Tibial artery (tissue), 4 donors: ENCODE results near the gene CHEK2.
A peak's percentile ranks its signal among the peaks of the same experiment; 100 is the strongest.

Source experiments
- DNase-seq, 2 donors: peaks; one replicate each; pipeline ENCODE4 v3.0.0-alpha.2; 2019
- H3K27ac ChIP-seq, 2 donors: fragments of 200-600 bp; sonication (generic) in 1 of 2; 1 replicate in 1 of 2; 2 replicates in 1 of 2; pipeline ENCODE4 v1.5.1; 2018 to 2019; ENCODE audit warnings: mild to moderate bottlenecking in 1 of 2
- H3K27me3 ChIP-seq, 2 donors: fragments of 200-600 bp; sonication (generic) in 1 of 2; one replicate each; pipeline versions ENCODE4 v1.5.1 to v1.6.0; 2016 to 2019
- H3K36me3 ChIP-seq, 3 donors: fragments of 200-600 bp; sonication (generic) in 2 of 3; one replicate each; pipeline ENCODE4 v1.5.1; 2016 to 2019; ENCODE audit warnings: mild to moderate bottlenecking in 2 of 3
- H3K4me1 ChIP-seq, 4 donors: fragments of 200-600 bp; sonication (generic) in 2 of 4; 1 replicate in 3 of 4; 2 replicates in 1 of 4; pipeline ENCODE4 v1.5.1; 2016 to 2019
- H3K4me3 ChIP-seq, 2 donors: fragments of 200-600 bp; sonication (generic) in 1 of 2; 1 replicate in 1 of 2; 2 replicates in 1 of 2; pipeline ENCODE4 v1.5.1; 2018 to 2019; ENCODE audit warnings: mild to moderate bottlenecking in 2 of 2
- H3K9me3 ChIP-seq, 3 donors: fragments of 200-600 bp; sonication (generic) in 1 of 3; one replicate each; pipeline ENCODE4 v1.5.1; 2016 to 2019
- intact Hi-C: fragments of 100-400 bp; cut with DNase I; formaldehyde crosslinking; loops from one replicate; pipeline ENCODE4 v1.15.0; 2023; ENCODE audit warnings: low total_unique reads
- TF ChIP-seq, protein P1 (sequence below), 2 experiments: fragments of 200-600 bp in 1 of 2; fragments of 450-650 bp in 1 of 2; IDR thresholded peaks; one replicate each; pipeline ENCODE4 v1.5.1; 2017 to 2019; ENCODE audit warnings: antibody characterized with exemption in 2 of 2, mild to moderate bottlenecking in 1 of 2, moderate library complexity in 1 of 2

The CHEK2 gene

GRCh38 chr22:28779833-28780232 lies 38.2 kb upstream of the CHEK2 start:
- no peak overlapping the region for H3K27ac ChIP-seq
- intact Hi-C loops: no loop called here

DNA sequence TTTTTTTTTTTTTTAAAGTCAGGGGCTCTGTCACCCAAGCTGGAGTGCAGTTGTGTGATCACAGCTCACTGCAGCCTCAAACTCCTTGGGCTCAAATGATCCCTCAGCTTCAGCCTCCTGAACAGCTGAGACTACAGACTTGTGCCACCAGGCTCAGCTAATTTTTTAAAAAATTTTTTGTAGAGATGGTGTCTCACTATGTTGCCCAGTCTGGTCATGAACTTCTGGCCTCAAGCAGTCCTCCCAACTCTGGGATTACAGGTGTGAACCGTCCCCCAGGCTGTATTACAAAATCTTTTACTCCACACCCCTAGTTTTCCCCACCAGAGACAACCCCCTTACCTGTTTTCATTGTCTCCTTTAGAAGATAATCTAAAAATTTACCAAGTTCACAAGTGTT lies 32.8 kb upstream of the CHEK2 start:
- intact Hi-C loops: no loop called here
- H3K36me3 ChIP-seq: peaks cover 7 to 32% (median 22%) of the 10 kb centered on the region in 3 donors
- peak overlapping the region in 1 of 2 donors; percentile 96 for H3K27ac ChIP-seq
- H3K27me3 ChIP-seq: no peaks in the 10 kb centered on the region
- no peaks in the 10 kb centered on the region for H3K9me3 ChIP-seq
- TF ChIP-seq, protein P1, sequence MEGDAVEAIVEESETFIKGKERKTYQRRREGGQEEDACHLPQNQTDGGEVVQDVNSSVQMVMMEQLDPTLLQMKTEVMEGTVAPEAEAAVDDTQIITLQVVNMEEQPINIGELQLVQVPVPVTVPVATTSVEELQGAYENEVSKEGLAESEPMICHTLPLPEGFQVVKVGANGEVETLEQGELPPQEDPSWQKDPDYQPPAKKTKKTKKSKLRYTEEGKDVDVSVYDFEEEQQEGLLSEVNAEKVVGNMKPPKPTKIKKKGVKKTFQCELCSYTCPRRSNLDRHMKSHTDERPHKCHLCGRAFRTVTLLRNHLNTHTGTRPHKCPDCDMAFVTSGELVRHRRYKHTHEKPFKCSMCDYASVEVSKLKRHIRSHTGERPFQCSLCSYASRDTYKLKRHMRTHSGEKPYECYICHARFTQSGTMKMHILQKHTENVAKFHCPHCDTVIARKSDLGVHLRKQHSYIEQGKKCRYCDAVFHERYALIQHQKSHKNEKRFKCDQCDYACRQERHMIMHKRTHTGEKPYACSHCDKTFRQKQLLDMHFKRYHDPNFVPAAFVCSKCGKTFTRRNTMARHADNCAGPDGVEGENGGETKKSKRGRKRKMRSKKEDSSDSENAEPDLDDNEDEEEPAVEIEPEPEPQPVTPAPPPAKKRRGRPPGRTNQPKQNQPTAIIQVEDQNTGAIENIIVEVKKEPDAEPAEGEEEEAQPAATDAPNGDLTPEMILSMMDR (IDR thresholded peaks at IDR 0.05): no peak
- peaks cover 0 to 41% (median 26%) of the 10 kb centered on the region in 4 donors for H3K4me1 ChIP-seq
- no peak for DNase-seq
- no peak overlapping the region for H3K4me3 ChIP-seq

More at GRCh38 chr22:28779833-28780232, 38.2 kb upstream of the CHEK2 start:
- peaks cover 0 to 38% (median 13%) of the 10 kb centered on the region in 4 donors for H3K4me1 ChIP-seq
- no peaks in the 10 kb centered on the region for H3K9me3 ChIP-seq
- H3K27me3 ChIP-seq: no peaks in the 10 kb centered on the region
- no peak overlapping the region for H3K4me3 ChIP-seq
- peaks cover 37 to 70% (median 50%) of the 10 kb centered on the region in 3 donors for H3K36me3 ChIP-seq
- no peak for DNase-seq
- TF ChIP-seq, protein P1 (IDR thresholded peaks at IDR 0.05): no peak

- TF ChIP-seq, protein P1 (IDR thresholded peaks at IDR 0.05): no peak
- H3K36me3 ChIP-seq: peaks cover 7 to 32% (median 22%) of the 10 kb centered on the region in 3 donors
- intact Hi-C loops: no loop called here
- no peaks in the 10 kb centered on the region for H3K9me3 ChIP-seq
- peak overlapping the region; percentile 96 to 99 for H3K27ac ChIP-seq
- H3K27me3 ChIP-seq: no peaks in the 10 kb centered on the region
- DNase-seq: no peak
- peaks cover 0 to 34% (median 21%) of the 10 kb centered on the region in 4 donors for H3K4me1 ChIP-seq
- peak overlapping the region; percentile 88 to 94 for H3K4me3 ChIP-seq
Observed at GRCh38 chr22:28773461-28773867, 31.8 kb upstream of the CHEK2 start.

GRCh38 chr22:28772633-28773460 lies 31.2 kb upstream of the CHEK2 start, which contains the start of gene CCDC117:
Gene CCDC117, plus strand, starts transcription at chr22:28772695. Its CDS starts 155 bp downstream, at chr22:28772850.
- Histone ChIP-seq H3K9me3 (no peaks in the 10 kb centered on the region), H3K4me3 (peak within 1 kb of the TSS; percentile 88 to 94), H3K27me3 (no peaks in the 10 kb centered on the region), H3K27ac (peak within 1 kb of the TSS; percentile 96 to 99), H3K36me3 (peaks cover 6 to 27% (median 16%) of the 10 kb centered on the region in 3 donors), H3K4me1 (peaks cover 0 to 34% (median 21%) of the 10 kb centered on the region in 4 donors)
- TF ChIP-seq, protein P1 (IDR thresholded peaks at IDR 0.05): peak in 1 of 2 experiments; percentile 55
- DNase-seq: peak; percentile 97 to 98
- intact Hi-C loops: no loop called here

DNA sequence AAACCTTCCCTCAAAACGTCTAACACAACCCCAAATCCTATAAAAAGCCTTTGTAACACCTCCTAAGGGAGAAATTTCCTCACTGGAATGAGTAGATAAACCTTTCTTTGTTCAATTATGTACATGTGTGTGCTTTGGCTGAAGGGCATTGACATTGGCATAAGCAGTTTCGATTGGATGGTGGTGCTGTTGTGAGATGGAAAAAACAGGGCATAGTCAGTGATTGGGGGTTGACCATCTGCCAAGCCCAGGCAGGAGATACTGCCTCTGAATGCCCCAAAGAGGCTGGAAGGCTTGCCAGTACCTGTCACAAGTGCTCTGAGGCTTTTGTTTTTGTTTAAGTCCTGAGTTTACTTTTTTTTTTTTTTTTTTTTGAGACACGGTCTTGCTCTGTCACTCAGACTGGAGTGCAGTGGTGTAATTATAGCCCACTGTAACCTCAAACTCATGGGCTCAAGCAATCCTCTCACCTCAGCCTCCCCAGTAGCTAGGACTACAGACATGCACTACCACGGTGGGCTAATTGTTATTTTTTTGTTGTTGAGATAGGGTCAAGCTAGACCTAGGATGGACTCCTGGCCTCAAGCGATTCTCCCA lies 29.7 kb upstream of the CHEK2 start:
- peaks cover 0 to 12% (median 12%) of the 10 kb centered on the region in 3 donors for H3K36me3 ChIP-seq
- TF ChIP-seq, protein P1 (IDR thresholded peaks at IDR 0.05): no peak
- no peaks in the 10 kb centered on the region for H3K27me3 ChIP-seq
- DNase-seq: no peak
- no peak overlapping the region for H3K4me3 ChIP-seq
- no peak overlapping the region for H3K27ac ChIP-seq
- peaks cover 0 to 30% (median 18%) of the 10 kb centered on the region in 4 donors for H3K4me1 ChIP-seq
- intact Hi-C loops: no loop called here
- no peaks in the 10 kb centered on the region for H3K9me3 ChIP-seq
